Panc1 (cell line): ENCODE measurements around the gene COL5A1. TPM values are rescaled to one million over a fixed set of nuclear protein-coding genes. Genes with fewer than 3 reads are reported as not detected.

Experiments used
- ATAC-seq: fragments of 200-7000 bp; cut with Tn5 transposase; 2 replicates; pipeline ENCODE4 v1.9.1; 2020; ENCODE audit warnings: mild to moderate bottlenecking, moderate library complexity
- BruUV-seq: library from RNA; stranded (reverse); fragments of 400-500 nt; replicated peaks from 2 replicates; lab custom pipeline; 2021; lab: Mats Ljungman, UMichigan
- CTCF ChIA-PET: fragments of 300-600 bp; sonication (Branson Sonifier 250); formaldehyde crosslinking; loops from one replicate; lab custom pipeline; 2022; ENCODE audit warnings: antibody characterized with exemption; lab: Charles Lee
- POLR2A ChIA-PET: fragments of 300-600 bp; sonication (Branson Sonifier 250); formaldehyde crosslinking; loops from one replicate; lab custom pipeline; 2022; ENCODE audit warnings: antibody characterized with exemption; lab: Charles Lee
- DNase-seq: peaks from one replicate; pipeline ENCODE4 v3.0.0-alpha.2; 2010; ENCODE audit warnings: low read depth, low spot score
- H3K27ac ChIP-seq: 2 replicates; pipeline ENCODE4 v1.5.1; 2011; ENCODE audit warnings: mild to moderate bottlenecking, low read length, inconsistent platforms
- H3K27me3 ChIP-seq: fragments of 200-500 bp; sonication (Bioruptor generic); 2 replicates; pipeline ENCODE4 v1.6.0; 2014; ENCODE audit warnings: low read length, inconsistent platforms; ENCODE audit not compliant: control insufficient read depth, insufficient read depth
- H3K36me3 ChIP-seq: fragments of 200-500 bp; sonication (Bioruptor generic); 2 replicates; pipeline ENCODE4 v1.5.1; 2014; ENCODE audit warnings: inconsistent platforms, mild to moderate bottlenecking, low read length, moderate library complexity; ENCODE audit not compliant: control insufficient read depth, insufficient read depth
- H3K4me1 ChIP-seq: 2 replicates; pipeline ENCODE4 v1.5.1; 2011; ENCODE audit warnings: inconsistent platforms, mild to moderate bottlenecking, low read length, moderate library complexity; ENCODE audit not compliant: control insufficient read depth, insufficient read depth
- H3K4me3 ChIP-seq, 2 experiments: 2 replicates each; pipeline ENCODE4 v1.5.1; 2011 to 2012; ENCODE audit warnings: low read depth in 2 of 2, low read length in 2 of 2, mild to moderate bottlenecking in 2 of 2, inconsistent platforms in 1 of 2, moderate library complexity in 1 of 2
- H3K9me3 ChIP-seq: fragments of 200-500 bp; sonication (Bioruptor generic); 2 replicates; pipeline ENCODE4 v1.5.1; 2014; ENCODE audit warnings: low read depth, mild to moderate bottlenecking, inconsistent platforms, low read length, moderate library complexity; ENCODE audit not compliant: control insufficient read depth, insufficient read depth
- CTCF ChIP-seq: fragments of 450-650 bp; IDR thresholded peaks from 2 replicates; pipeline ENCODE4 v1.5.1; 2017; ENCODE audit warnings: mild to moderate bottlenecking
- POLR2AphosphoS5 ChIP-seq: IDR thresholded peaks from 2 replicates; pipeline ENCODE4 v1.6.1; 2012; ENCODE audit warnings: mild to moderate bottlenecking, low read depth, low read length, moderate library complexity
- REST ChIP-seq, 2 experiments: IDR thresholded peaks; 2 replicates each; pipeline ENCODE4 v1.6.1; 2011 to 2012; ENCODE audit warnings: low read depth in 2 of 2, control low read depth in 1 of 2, low read length in 1 of 2, mild to moderate bottlenecking in 1 of 2, moderate library complexity in 1 of 2; ENCODE audit not compliant: insufficient read depth in 1 of 2
- SIN3A ChIP-seq: IDR thresholded peaks from 2 replicates; pipeline ENCODE4 v1.6.1; 2012; ENCODE audit warnings: low read depth, mild to moderate bottlenecking, low read length, moderate library complexity, borderline replicate concordance; ENCODE audit not compliant: insufficient read depth
- TCF7L2 ChIP-seq: IDR thresholded peaks from 2 replicates; pipeline ENCODE4 v1.6.1; 2011; ENCODE audit warnings: mild to moderate bottlenecking, low read depth, low read length, inconsistent platforms
- in situ Hi-C: cut with HindIII; loops from 2 replicates; pipeline ENCODE4 v1.10.0; 2016; ENCODE audit warnings: low sequenced_read_pairs, low pct_unique_long_range_greater_than_20kb
- intact Hi-C: fragments of 100-400 bp; cut with micrococcal nuclease; formaldehyde crosslinking; loops from one replicate; pipeline ENCODE4 v1.10.0; 2022; ENCODE audit not compliant: unreplicated experiment
- total RNA-seq: library from RNA; stranded (reverse); gene quantifications from one replicate; pipeline ENCODE4 v1.2.1, GENCODE V29; 2021; ENCODE audit not compliant: unreplicated experiment

The COL5A1 gene
- total RNA-seq, 1 experiment from 2014 or later, result 5.7 TPM

GRCh38 chr9:134834957-134835419 lies 193.4 kb downstream of the COL5A1 start:
- in situ Hi-C loops (no loop called here), intact Hi-C loops (no loop called here)
- POLR2A ChIA-PET, result no interaction called here

GRCh38 chr9:134835448-134835847 lies 193.8 kb downstream of the COL5A1 start:
- H3K4me1 ChIP-seq, result no peaks in the 10 kb centered on the region
- ChIA-PET POLR2A (no interaction called here), CTCF (no interaction called here)
- no peaks in the 10 kb centered on the region for H3K36me3 ChIP-seq
- no peak for DNase-seq
- intact Hi-C loops, result no loop called here
- ATAC-seq, result no peak
- no peak overlapping the region for H3K27ac ChIP-seq
- no TSS peak for BruUV-seq
- H3K9me3 ChIP-seq, result no peaks in the 10 kb centered on the region
- no peaks in the 10 kb centered on the region for H3K27me3 ChIP-seq
- TF ChIP-seq TCF7L2 (no peak), REST (IDR thresholded peaks at IDR 0.05; ENCODE audit: insufficient read depth in 1 of 2, low read depth in 2 of 2, low read length in 1 of 2) (no peak), CTCF (no peak)
- H3K4me3 ChIP-seq, result no peak overlapping the region
- in situ Hi-C loops, result no loop called here

More at GRCh38 chr9:134834957-134835419, 193.4 kb downstream of the COL5A1 start:
- DNase-seq, result no peak
- no peak for ATAC-seq
- CTCF ChIA-PET, result no interaction called here
- H3K27me3 ChIP-seq, result no peaks in the 10 kb centered on the region
- H3K36me3 ChIP-seq, result no peaks in the 10 kb centered on the region
- no peaks in the 10 kb centered on the region for H3K4me1 ChIP-seq
- no peak overlapping the region for H3K4me3 ChIP-seq
- BruUV-seq, result no TSS peak
- TF ChIP-seq TCF7L2, result no peak
- TF ChIP-seq POLR2AphosphoS5, result no peak
- no peak for TF ChIP-seq SIN3A
- no peak for TF ChIP-seq REST (IDR thresholded peaks at IDR 0.05; ENCODE audit: insufficient read depth in 1 of 2, low read depth in 2 of 2, low read length in 1 of 2)
- no peaks in the 10 kb centered on the region for H3K9me3 ChIP-seq
- H3K27ac ChIP-seq, result no peak overlapping the region
